K562 (cell line): Measurements from ENCODE around the gene CCND3.

Experiments used
- BMI1 ChIP-seq: fragments of 150-350 bp; IDR thresholded peaks from 2 replicates; pipeline ENCODE4 v1.6.1; 2014; ENCODE audit warnings: low read length
- ELF2 ChIP-seq: fragments of 250-450 bp; sonication (Bioruptor Pico); IDR thresholded peaks from 2 replicates; pipeline ENCODE4 v1.5.0; 2021; ENCODE audit warnings: mild to moderate bottlenecking
- GABPA ChIP-seq: fragments of 200-800 bp; sonication (Bioruptor generic); conservative IDR thresholded peaks from 2 replicates; pipeline ENCODE4 v1.6.1; 2016; ENCODE audit warnings: low read depth, missing genetic modification characterization, missing compliant biosample characterization
- MEF2A ChIP-seq: IDR thresholded peaks from 2 replicates; pipeline ENCODE4 v1.6.1; 2011; ENCODE audit warnings: low read depth, mild to moderate bottlenecking, low read length, moderate library complexity; ENCODE audit not compliant: control insufficient read depth
- POLR2AphosphoS5 ChIP-seq: IDR thresholded peaks from 2 replicates; pipeline ENCODE4 v1.6.1; 2011; ENCODE audit warnings: mild to moderate bottlenecking, low read depth, low read length, moderate library complexity; ENCODE audit not compliant: control insufficient read depth, insufficient read depth
- SP1 ChIP-seq: sonication (generic); formaldehyde crosslinking; IDR thresholded peaks from 2 replicates; pipeline ENCODE4 v1.8.1; 2022; ENCODE audit warnings: mild to moderate bottlenecking, missing genetic modification reagents
- TEAD4 ChIP-seq, 2 experiments: sonication (generic) in 1 of 2; formaldehyde crosslinking in 1 of 2; IDR thresholded peaks; 2 replicates each; pipeline versions ENCODE4 v1.6.1 to v1.8.0; 2012 to 2022; ENCODE audit warnings: borderline replicate concordance in 1 of 2, inconsistent platforms in 1 of 2, low read length in 1 of 2, mild to moderate bottlenecking in 1 of 2, missing genetic modification reagents in 1 of 2
- YY1 ChIP-seq, 3 experiments: IDR thresholded peaks; 2 replicates each; pipeline ENCODE4 v1.6.1; 2011; ENCODE audit warnings: low read length in 2 of 3, mild to moderate bottlenecking in 2 of 3, moderate library complexity in 2 of 3, borderline replicate concordance in 1 of 3, control low read depth in 1 of 3, low read depth in 1 of 3; ENCODE audit not compliant: insufficient read depth in 3 of 3, insufficient replicate concordance in 2 of 3, control insufficient read depth in 1 of 3, insufficient read length in 1 of 3; ENCODE audit errors: extremely low read depth in 1 of 3
- ZNF584 ChIP-seq: fragments of 200-800 bp; sonication (Bioruptor generic); IDR thresholded peaks from 2 replicates; pipeline ENCODE4 v1.6.1; 2016; ENCODE audit warnings: low read depth, mild to moderate bottlenecking, missing genetic modification characterization, missing compliant biosample characterization
- TF ChIP-seq, protein P1 (sequence below): fragments of 250-450 bp; sonication (Bioruptor Pico); IDR thresholded peaks from 2 replicates; pipeline ENCODE4 v1.5.0; 2021
- TF ChIP-seq, protein P2 (sequence below): fragments of 450-650 bp; formaldehyde crosslinking; IDR thresholded peaks from 2 replicates; pipeline ENCODE4 v1.4.0; 2022; ENCODE audit warnings: missing genetic modification characterization

DNA sequence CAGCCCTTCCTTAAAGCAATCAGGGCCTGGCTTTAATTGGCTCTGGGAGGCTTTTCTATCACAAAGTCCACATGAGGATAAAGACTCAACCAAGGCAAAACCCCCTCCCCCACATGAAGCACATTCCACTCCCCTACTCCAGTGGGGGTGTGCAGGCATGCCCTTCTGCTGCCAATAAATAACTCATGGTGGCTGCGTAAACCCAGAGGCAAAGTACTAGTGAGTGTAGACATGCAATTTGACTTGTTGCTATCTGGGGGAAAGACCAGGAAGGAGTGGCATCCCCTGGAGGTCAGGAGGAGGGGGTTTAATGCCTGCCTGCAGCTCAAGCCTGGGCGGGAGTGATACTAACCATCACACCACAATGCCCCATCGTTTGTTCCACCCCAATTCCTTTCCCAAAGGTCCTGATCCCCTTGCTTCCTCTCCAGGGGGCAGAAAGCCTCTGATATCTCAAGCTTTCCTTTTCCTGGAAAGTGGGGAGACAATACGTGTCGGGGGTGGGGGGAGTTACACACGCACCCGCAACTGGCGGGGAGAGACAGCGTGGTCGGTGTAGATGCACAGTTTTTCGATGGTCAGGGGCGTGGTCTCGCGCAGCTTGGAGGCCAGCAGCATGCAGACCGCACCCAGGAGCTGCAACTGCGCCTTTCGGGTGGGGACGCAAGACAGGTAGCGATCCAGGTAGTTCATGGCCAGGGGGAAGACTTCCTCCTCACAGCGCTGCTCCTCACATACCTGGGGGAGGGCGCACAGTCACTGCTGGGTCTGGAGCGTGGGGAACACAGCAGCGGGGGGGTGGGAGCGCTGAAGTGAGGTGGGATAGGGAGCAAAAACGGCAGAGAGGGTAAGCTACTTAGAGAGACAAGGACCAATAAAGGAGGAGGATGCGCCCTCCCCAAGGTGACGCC is 1.5 kb downstream of the CCND3 start:
- TF ChIP-seq ZNF584 (CRISPR knock-in tag) (no peak), POLR2AphosphoS5 (no peak), BMI1 (no peak), GABPA (tag) (no peak), ELF2 (CRISPR knock-in tag) (peak; percentile 9; the same call in 1 of the 2 replicates), SP1 (CRISPR knock-in tag) (peak; percentile 9; the same call in 1 of the 2 replicates), YY1 (IDR thresholded peaks at IDR 0.05; ENCODE audit: borderline replicate concordance in 1 of 3, control insufficient read depth in 1 of 3, extremely low read depth in 1 of 3, insufficient read depth in 3 of 3, insufficient read length in 1 of 3, insufficient replicate concordance in 2 of 3, low read depth in 1 of 3, low read length in 2 of 3) (no peak), MEF2A (no peak), TEAD4 (IDR thresholded peaks at IDR 0.05; ENCODE audit: low read length) (no peak; the same call in 1 of the 2 replicates), TEAD4 (CRISPR knock-in tag; IDR thresholded peaks at IDR 0.05; ENCODE audit: borderline replicate concordance) (no peak)
- TF ChIP-seq, protein P1, sequence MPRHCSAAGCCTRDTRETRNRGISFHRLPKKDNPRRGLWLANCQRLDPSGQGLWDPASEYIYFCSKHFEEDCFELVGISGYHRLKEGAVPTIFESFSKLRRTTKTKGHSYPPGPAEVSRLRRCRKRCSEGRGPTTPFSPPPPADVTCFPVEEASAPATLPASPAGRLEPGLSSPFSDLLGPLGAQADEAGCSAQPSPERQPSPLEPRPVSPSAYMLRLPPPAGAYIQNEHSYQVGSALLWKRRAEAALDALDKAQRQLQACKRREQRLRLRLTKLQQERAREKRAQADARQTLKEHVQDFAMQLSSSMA (CRISPR knock-in tag): 0 out of 2 replicates have a peak, but pooled peaks have one; percentile 32
- TF ChIP-seq, protein P2, sequence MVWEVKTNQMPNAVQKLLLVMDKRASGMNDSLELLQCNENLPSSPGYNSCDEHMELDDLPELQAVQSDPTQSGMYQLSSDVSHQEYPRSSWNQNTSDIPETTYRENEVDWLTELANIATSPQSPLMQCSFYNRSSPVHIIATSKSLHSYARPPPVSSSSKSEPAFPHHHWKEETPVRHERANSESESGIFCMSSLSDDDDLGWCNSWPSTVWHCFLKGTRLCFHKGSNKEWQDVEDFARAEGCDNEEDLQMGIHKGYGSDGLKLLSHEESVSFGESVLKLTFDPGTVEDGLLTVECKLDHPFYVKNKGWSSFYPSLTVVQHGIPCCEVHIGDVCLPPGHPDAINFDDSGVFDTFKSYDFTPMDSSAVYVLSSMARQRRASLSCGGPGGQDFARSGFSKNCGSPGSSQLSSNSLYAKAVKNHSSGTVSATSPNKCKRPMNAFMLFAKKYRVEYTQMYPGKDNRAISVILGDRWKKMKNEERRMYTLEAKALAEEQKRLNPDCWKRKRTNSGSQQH (CRISPR knock-in tag): no peak
